GM19463 (cell line): Measurements from ENCODE around the gene LLCFC1.
"Not testable (repeated sequence)": the region's sequence is repeated elsewhere in the genome, so short reads cannot be mapped to it uniquely, and the experiment has no call there.

Source experiments
- ATAC-seq: cut with Tn5 transposase; IDR thresholded peaks from one replicate; pipeline ENCODE4 v1.9.1; 2021; ENCODE audit warnings: mild to moderate bottlenecking, moderate library complexity; ENCODE audit not compliant: unreplicated experiment

Gene LLCFC1

GRCh38 chr7:142941541-142941940 lies 2.3 kb downstream of the LLCFC1 start:
- no peak for ATAC-seq

GRCh38 chr7:142942746-142943145 lies 3.5 kb downstream of the LLCFC1 start:
- ATAC-seq, result no peak

- no peak for ATAC-seq
These were observed 4.5 kb downstream of the LLCFC1 start for GRCh38 chr7:142943706-142944268.

GRCh38 chr7:142945001-142945400 lies 5.7 kb downstream of the LLCFC1 start:
- no peak for ATAC-seq

- ATAC-seq, result no peak
These were observed 9.3 kb downstream of the LLCFC1 start for GRCh38 chr7:142948603-142949002.

- no peak for ATAC-seq
These were observed 11.0 kb downstream of the LLCFC1 start for GRCh38 chr7:142950235-142950634.

GRCh38 chr7:142954680-142955268 lies 15.5 kb downstream of the LLCFC1 start:
- ATAC-seq, result no peak

- ATAC-seq, result no peak
These were observed 17.8 kb downstream of the LLCFC1 start for GRCh38 chr7:142956951-142957623.

- no peak for ATAC-seq
These were observed 18.4 kb downstream of the LLCFC1 start for GRCh38 chr7:142957723-142958122.

- ATAC-seq, result no peak
These were observed 19.9 kb downstream of the LLCFC1 start for GRCh38 chr7:142959202-142959601.

- ATAC-seq, result no peak
These were observed 21.8 kb downstream of the LLCFC1 start for GRCh38 chr7:142960955-142961512.

- no peak for ATAC-seq
These were observed 22.3 kb downstream of the LLCFC1 start for GRCh38 chr7:142961595-142961972.

GRCh38 chr7:142961973-142962926 lies 23.0 kb downstream of the LLCFC1 start, which contains the start of gene KEL:
KEL (minus strand) TSS chr7:142962363; CDS start chr7:142962206, 157 bp downstream.
- no peak for ATAC-seq

- ATAC-seq, result no peak
These were observed 23.7 kb downstream of the LLCFC1 start for GRCh38 chr7:142962991-142963390.

- ATAC-seq, result no peak
These were observed 24.7 kb downstream of the LLCFC1 start for GRCh38 chr7:142963993-142964392.

- ATAC-seq, result no peak
These were observed 25.4 kb downstream of the LLCFC1 start for GRCh38 chr7:142964502-142965246.

- ATAC-seq, result no peak
These were observed 28.9 kb downstream of the LLCFC1 start for GRCh38 chr7:142968229-142968628.

GRCh38 chr7:142969183-142969582 lies 29.9 kb downstream of the LLCFC1 start:
- ATAC-seq, result no peak

GRCh38 chr7:142974626-142975025 lies 35.3 kb downstream of the LLCFC1 start:
- ATAC-seq, result no peak

- ATAC-seq, result not testable (repeated sequence)
These were observed 39.1 kb downstream of the LLCFC1 start for GRCh38 chr7:142978402-142978801.
